ENCODE results near the gene SH2D3C.

SH2D3C gene

DNA sequence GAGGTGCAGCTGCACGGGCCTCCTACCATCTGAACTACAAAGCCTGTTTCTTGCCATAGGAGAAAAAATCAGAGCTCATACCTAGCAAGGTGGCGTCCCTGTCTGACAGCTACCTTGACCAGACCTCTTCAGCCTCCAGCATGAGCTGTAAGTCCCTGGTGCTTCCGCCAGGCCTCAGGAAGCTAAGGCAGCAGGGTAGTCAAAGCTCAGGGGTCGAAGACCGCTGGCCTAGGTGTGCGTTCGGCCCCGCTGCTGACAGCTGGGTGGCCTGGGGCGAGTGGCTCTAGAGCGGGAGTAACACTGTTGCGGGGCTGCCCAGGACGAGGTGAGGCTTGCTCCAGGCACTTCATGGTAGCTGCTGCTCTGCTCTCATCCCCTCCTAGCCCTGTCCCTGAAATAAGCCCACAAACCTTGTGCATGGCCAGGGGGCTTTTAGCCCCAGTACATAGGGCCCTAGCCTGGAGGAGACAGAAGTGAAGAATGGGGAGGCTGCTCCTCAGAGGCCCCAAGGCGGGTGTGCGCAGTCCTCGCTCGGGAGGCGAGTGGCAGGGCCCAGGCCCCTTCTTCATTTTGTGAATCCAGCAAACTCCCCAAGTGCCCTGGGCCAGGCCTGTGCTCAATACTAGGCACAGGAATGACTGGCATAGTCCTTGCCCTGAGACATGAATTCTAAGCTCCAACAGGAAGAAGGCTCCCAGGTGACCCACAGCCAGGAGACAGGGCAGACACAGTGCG is 48.8 kb downstream of the SH2D3C start:
- Histone ChIP-seq H3K79me2 (ENCODE audit: control insufficient read depth, low read length) (no peaks in the 10 kb centered on the region), H3K9me2 (replicated peaks; ENCODE audit: control insufficient read depth, low read length) (no peaks in the 10 kb centered on the region), H4K20me1 (ENCODE audit: control insufficient read depth, insufficient read depth, low read depth, low read length) (no peaks in the 10 kb centered on the region), H3K9me3 (ENCODE audit: control insufficient read depth, insufficient read depth, low read length) (no peaks in the 10 kb centered on the region), H3K27ac (ENCODE audit: low read depth, low read length) (no peak overlapping the region), H3K4me2 (ENCODE audit: low read length) (no peak overlapping the region), H3K27me3 (ENCODE audit: control insufficient read depth, low read length) (no peaks in the 10 kb centered on the region), H3K4me1 (ENCODE audit: control insufficient read depth, low read length) (peaks cover 10% of the 10 kb centered on the region), H3K36me3 (ENCODE audit: control insufficient read depth, low read length) (no peaks in the 10 kb centered on the region), H3K4me3 (ENCODE audit: low read length) (no peak overlapping the region), H3F3A (ENCODE audit: control insufficient read depth, insufficient read depth) (no peaks in the 10 kb centered on the region)
- TF ChIP-seq, protein P1, sequence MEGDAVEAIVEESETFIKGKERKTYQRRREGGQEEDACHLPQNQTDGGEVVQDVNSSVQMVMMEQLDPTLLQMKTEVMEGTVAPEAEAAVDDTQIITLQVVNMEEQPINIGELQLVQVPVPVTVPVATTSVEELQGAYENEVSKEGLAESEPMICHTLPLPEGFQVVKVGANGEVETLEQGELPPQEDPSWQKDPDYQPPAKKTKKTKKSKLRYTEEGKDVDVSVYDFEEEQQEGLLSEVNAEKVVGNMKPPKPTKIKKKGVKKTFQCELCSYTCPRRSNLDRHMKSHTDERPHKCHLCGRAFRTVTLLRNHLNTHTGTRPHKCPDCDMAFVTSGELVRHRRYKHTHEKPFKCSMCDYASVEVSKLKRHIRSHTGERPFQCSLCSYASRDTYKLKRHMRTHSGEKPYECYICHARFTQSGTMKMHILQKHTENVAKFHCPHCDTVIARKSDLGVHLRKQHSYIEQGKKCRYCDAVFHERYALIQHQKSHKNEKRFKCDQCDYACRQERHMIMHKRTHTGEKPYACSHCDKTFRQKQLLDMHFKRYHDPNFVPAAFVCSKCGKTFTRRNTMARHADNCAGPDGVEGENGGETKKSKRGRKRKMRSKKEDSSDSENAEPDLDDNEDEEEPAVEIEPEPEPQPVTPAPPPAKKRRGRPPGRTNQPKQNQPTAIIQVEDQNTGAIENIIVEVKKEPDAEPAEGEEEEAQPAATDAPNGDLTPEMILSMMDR (IDR thresholded peaks at IDR 0.05; ENCODE audit: low read depth, low read length, poor library complexity, severe bottlenecking), result no peak
- TF ChIP-seq EZH2phosphoT487 (IDR thresholded peaks at IDR 0.05; ENCODE audit: borderline replicate concordance, low read length), result no peak

DNA sequence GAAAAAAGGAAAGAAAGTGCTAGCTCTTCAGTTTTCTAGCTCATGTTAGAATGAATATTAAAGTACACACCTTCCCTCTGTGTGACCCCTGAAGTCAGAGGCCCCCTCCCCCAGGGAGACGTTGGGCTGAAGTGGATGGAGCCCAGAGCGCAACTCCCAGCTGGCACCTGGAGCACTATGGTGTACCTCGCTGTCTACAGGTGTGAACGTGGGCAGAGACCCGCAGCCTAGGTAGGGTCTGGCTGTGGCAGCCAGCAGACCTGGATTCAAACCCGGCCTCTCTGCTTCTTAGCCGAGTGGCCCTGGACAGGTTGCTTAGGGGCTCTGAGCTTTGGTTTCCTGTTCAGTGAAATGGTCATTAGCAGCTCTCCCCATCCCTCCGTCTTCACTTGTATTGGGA is 49.7 kb downstream of the SH2D3C start:
- Histone ChIP-seq H3F3A (ENCODE audit: control insufficient read depth, insufficient read depth) (no peaks in the 10 kb centered on the region), H3K4me1 (ENCODE audit: control insufficient read depth, low read length) (peaks cover 3% of the 10 kb centered on the region), H3K27me3 (ENCODE audit: control insufficient read depth, low read length) (no peaks in the 10 kb centered on the region), H3K79me2 (ENCODE audit: control insufficient read depth, low read length) (no peaks in the 10 kb centered on the region), H3K9me2 (replicated peaks; ENCODE audit: control insufficient read depth, low read length) (no peaks in the 10 kb centered on the region), H4K20me1 (ENCODE audit: control insufficient read depth, insufficient read depth, low read depth, low read length) (no peaks in the 10 kb centered on the region), H3K4me2 (ENCODE audit: low read length) (no peak overlapping the region), H3K36me3 (ENCODE audit: control insufficient read depth, low read length) (no peaks in the 10 kb centered on the region), H3K4me3 (ENCODE audit: low read length) (no peak overlapping the region), H3K9me3 (ENCODE audit: control insufficient read depth, insufficient read depth, low read length) (no peaks in the 10 kb centered on the region), H3K27ac (ENCODE audit: low read depth, low read length) (no peak overlapping the region)
- no peak for TF ChIP-seq EZH2phosphoT487 (IDR thresholded peaks at IDR 0.05; ENCODE audit: borderline replicate concordance, low read length)
- TF ChIP-seq, protein P1 (IDR thresholded peaks at IDR 0.05; ENCODE audit: low read depth, low read length, poor library complexity, severe bottlenecking), result no peak

DNA sequence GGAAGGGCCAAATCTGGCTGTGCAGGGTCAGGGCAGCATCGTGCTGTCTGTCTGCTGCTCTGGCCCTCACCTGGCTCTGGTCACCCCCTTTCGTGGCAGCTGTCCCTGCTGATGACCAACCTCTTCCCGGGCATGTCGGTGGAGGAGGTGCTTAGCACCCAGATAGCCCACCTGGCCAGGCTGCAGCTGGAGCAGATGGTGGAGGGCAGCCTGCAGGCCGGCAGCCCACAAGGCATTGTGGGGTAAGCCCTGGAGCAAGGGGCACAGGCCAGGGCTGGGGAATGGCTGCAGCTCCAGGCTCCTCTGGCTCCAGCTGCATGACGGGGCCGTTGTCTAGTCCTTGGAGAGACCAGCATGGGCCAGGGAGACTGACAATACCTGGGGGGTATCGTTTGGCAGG is 51.6 kb downstream of the SH2D3C start:
- Histone ChIP-seq H3K4me3 (ENCODE audit: low read length) (no peak overlapping the region), H4K20me1 (ENCODE audit: control insufficient read depth, insufficient read depth, low read depth, low read length) (no peaks in the 10 kb centered on the region), H3K9me2 (replicated peaks; ENCODE audit: control insufficient read depth, low read length) (no peaks in the 10 kb centered on the region), H3K79me2 (ENCODE audit: control insufficient read depth, low read length) (no peaks in the 10 kb centered on the region), H3K4me2 (ENCODE audit: low read length) (no peak overlapping the region), H3K27ac (ENCODE audit: low read depth, low read length) (no peak overlapping the region), H3K36me3 (ENCODE audit: control insufficient read depth, low read length) (no peaks in the 10 kb centered on the region), H3K9me3 (ENCODE audit: control insufficient read depth, insufficient read depth, low read length) (no peaks in the 10 kb centered on the region), H3K4me1 (ENCODE audit: control insufficient read depth, low read length) (no peaks in the 10 kb centered on the region), H3K27me3 (ENCODE audit: control insufficient read depth, low read length) (0 out of 2 replicates have a peak, but pooled peaks cover 3% of the 10 kb centered on the region), H3F3A (ENCODE audit: control insufficient read depth, insufficient read depth) (no peaks in the 10 kb centered on the region)
- no peak for TF ChIP-seq EZH2phosphoT487 (IDR thresholded peaks at IDR 0.05; ENCODE audit: borderline replicate concordance, low read length)
- TF ChIP-seq, protein P1 (IDR thresholded peaks at IDR 0.05; ENCODE audit: low read depth, low read length, poor library complexity, severe bottlenecking), result no peak

Data from DOHH2 (cell line).